ENCODE data around the gene AMT. TPM values are rescaled to one million over a fixed set of nuclear protein-coding genes. Genes with fewer than 3 reads are reported as not detected.

AMT gene
- total and polyA plus RNA-seq, 2 of the 13 experiments (the other 11 are each of a cell fraction or from before 2014, with no cell fraction given), result 35.3 to 59.0 TPM

DNA sequence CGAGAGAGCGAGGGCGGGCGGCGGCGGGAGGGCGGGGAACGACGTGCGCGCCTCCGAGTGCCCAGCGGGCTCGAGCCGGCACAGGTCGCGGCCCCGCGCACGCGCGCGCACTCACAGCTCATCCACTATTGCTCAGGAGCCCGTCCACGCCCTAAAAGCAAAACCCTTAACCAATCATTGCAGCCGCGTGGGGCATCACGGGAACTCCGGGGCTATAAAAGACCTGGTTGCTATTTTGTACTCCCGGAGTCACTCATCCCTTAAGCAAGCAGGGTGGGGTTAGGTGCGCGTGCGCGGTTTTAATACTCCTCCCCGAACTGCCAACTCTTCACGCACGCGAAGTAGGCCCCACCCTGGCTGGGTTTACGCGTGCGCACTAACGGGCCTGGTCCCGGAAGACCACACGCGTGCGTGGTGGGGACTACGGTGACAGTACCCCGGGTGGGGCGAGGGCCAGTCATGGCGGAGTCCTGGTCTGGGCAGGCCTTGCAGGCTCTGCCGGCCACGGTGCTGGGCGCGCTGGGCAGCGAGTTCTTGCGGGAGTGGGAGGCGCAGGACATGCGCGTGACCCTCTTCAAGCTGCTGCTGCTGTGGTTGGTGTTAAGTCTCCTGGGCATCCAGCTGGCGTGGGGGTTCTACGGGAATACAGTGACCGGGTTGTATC lies 10.2 kb downstream of the AMT start, which contains the start of the genes RHOA and TCTA (continued):
- TF ChIP-seq, protein P1, sequence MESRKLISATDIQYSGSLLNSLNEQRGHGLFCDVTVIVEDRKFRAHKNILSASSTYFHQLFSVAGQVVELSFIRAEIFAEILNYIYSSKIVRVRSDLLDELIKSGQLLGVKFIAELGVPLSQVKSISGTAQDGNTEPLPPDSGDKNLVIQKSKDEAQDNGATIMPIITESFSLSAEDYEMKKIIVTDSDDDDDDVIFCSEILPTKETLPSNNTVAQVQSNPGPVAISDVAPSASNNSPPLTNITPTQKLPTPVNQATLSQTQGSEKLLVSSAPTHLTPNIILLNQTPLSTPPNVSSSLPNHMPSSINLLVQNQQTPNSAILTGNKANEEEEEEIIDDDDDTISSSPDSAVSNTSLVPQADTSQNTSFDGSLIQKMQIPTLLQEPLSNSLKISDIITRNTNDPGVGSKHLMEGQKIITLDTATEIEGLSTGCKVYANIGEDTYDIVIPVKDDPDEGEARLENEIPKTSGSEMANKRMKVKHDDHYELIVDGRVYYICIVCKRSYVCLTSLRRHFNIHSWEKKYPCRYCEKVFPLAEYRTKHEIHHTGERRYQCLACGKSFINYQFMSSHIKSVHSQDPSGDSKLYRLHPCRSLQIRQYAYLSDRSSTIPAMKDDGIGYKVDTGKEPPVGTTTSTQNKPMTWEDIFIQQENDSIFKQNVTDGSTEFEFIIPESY (CRISPR knock-in tag; IDR thresholded peaks at IDR 0.05), result peak; percentile 31; the same call in 1 of the 2 replicates
- TF ChIP-seq, protein P2, sequence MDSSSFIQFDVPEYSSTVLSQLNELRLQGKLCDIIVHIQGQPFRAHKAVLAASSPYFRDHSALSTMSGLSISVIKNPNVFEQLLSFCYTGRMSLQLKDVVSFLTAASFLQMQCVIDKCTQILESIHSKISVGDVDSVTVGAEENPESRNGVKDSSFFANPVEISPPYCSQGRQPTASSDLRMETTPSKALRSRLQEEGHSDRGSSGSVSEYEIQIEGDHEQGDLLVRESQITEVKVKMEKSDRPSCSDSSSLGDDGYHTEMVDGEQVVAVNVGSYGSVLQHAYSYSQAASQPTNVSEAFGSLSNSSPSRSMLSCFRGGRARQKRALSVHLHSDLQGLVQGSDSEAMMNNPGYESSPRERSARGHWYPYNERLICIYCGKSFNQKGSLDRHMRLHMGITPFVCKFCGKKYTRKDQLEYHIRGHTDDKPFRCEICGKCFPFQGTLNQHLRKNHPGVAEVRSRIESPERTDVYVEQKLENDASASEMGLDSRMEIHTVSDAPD (CRISPR knock-in tag; IDR thresholded peaks at IDR 0.05), result peak; percentile 57; the same call in 1 of the 2 replicates
- TF ChIP-seq, protein P3, sequence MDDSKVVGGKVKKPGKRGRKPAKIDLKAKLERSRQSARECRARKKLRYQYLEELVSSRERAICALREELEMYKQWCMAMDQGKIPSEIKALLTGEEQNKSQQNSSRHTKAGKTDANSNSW (CRISPR knock-in tag; IDR thresholded peaks at IDR 0.05; ENCODE audit: borderline replicate concordance), result 0 out of 2 replicates have a peak, but pooled peaks have one; percentile 1
- TF ChIP-seq YEATS2 (CRISPR knock-in tag; IDR thresholded peaks at IDR 0.05; ENCODE audit: borderline replicate concordance) (peak; percentile 80; the same call in 1 of the 2 replicates), ZNF883 (CRISPR knock-in tag; IDR thresholded peaks at IDR 0.05; ENCODE audit: not compliant biosample characterization) (peak; percentile 41), ZNF605 (CRISPR knock-in tag; IDR thresholded peaks at IDR 0.05) (peak; percentile 67), ZNF619 (CRISPR knock-in tag; IDR thresholded peaks at IDR 0.05) (peak; percentile 41; the same call in 1 of the 2 replicates), RXRA (CRISPR knock-in tag; IDR thresholded peaks at IDR 0.05) (peak; percentile 75), KDM5B (CRISPR knock-in tag; IDR thresholded peaks at IDR 0.05; ENCODE audit: borderline replicate concordance) (peak; percentile 77), NFKBIZ (CRISPR knock-in tag; IDR thresholded peaks at IDR 0.05) (peak; percentile 62; the same call in 1 of the 2 replicates), SRF (IDR thresholded peaks at IDR 0.05; ENCODE audit: low read depth, low read length) (no peak), SP1 (IDR thresholded peaks at IDR 0.05) (no peak), SP1 (CRISPR knock-in tag; IDR thresholded peaks at IDR 0.05) (peak; percentile 10; the same call in 1 of the 2 replicates), MTF1 (CRISPR knock-in tag; IDR thresholded peaks at IDR 0.05) (no peak), FOSL2 (CRISPR knock-in tag; IDR thresholded peaks at IDR 0.05) (peak; percentile 57), ZFX (CRISPR knock-in tag; IDR thresholded peaks at IDR 0.05; ENCODE audit: low read depth) (peak; percentile 97), ZNF589 (CRISPR knock-in tag; conservative IDR thresholded peaks at IDR 0.05) (no peak; the same call in 1 of the 2 replicates), ARNT2 (CRISPR knock-in tag; IDR thresholded peaks at IDR 0.05; ENCODE audit: low read depth) (peak; percentile 62; the same call in 1 of the 2 replicates), NR2F6 (IDR thresholded peaks at IDR 0.05) (0 out of 2 replicates have a peak, but pooled peaks have one; percentile 25), NR2F6 (CRISPR knock-in tag; IDR thresholded peaks at IDR 0.05) (peak; percentile 46; the same call in 1 of the 2 replicates), BORCS8-MEF2B (CRISPR knock-in tag; IDR thresholded peaks at IDR 0.05) (peak; percentile 86), TBX2 (CRISPR knock-in tag; IDR thresholded peaks at IDR 0.05; ENCODE audit: borderline replicate concordance) (peak; percentile 89)
- TF ChIP-seq, protein P4, sequence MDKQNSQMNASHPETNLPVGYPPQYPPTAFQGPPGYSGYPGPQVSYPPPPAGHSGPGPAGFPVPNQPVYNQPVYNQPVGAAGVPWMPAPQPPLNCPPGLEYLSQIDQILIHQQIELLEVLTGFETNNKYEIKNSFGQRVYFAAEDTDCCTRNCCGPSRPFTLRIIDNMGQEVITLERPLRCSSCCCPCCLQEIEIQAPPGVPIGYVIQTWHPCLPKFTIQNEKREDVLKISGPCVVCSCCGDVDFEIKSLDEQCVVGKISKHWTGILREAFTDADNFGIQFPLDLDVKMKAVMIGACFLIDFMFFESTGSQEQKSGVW (CRISPR knock-in tag; IDR thresholded peaks at IDR 0.05; ENCODE audit: borderline replicate concordance), result 0 out of 2 replicates have a peak, but pooled peaks have one; percentile 30
- TF ChIP-seq, protein P5, sequence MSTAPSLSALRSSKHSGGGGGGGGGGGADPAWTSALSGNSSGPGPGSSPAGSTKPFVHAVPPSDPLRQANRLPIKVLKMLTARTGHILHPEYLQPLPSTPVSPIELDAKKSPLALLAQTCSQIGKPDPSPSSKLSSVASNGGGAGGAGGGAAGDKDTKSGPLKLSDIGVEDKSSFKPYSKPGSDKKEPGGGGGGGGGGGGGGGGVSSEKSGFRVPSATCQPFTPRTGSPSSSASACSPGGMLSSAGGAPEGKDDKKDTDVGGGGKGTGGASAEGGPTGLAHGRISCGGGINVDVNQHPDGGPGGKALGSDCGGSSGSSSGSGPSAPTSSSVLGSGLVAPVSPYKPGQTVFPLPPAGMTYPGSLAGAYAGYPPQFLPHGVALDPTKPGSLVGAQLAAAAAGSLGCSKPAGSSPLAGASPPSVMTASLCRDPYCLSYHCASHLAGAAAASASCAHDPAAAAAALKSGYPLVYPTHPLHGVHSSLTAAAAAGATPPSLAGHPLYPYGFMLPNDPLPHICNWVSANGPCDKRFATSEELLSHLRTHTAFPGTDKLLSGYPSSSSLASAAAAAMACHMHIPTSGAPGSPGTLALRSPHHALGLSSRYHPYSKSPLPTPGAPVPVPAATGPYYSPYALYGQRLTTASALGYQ (CRISPR knock-in tag; IDR thresholded peaks at IDR 0.05), result no peak; the same call in 1 of the 2 replicates

Measured in HepG2 (cell line).